GM12874 (cell line): ENCODE data around the gene LRMDA.

Source experiments
- CTCF ChIP-seq: IDR thresholded peaks from 2 replicates; pipeline ENCODE4 v1.5.1; 2011; ENCODE audit warnings: low read depth, mild to moderate bottlenecking, control low read depth, low read length, moderate library complexity; ENCODE audit not compliant: insufficient read depth

Gene LRMDA

GRCh38 chr10:75466001-75466400 lies 34.6 kb downstream of the LRMDA start:
- no peak for TF ChIP-seq CTCF

- no peak for TF ChIP-seq CTCF
Observed at GRCh38 chr10:75466886-75467285, 35.5 kb downstream of the LRMDA start.

GRCh38 chr10:75468612-75469005 lies 37.2 kb downstream of the LRMDA start:
- TF ChIP-seq CTCF, result no peak

- no peak for TF ChIP-seq CTCF
Observed at GRCh38 chr10:75469006-75469616, 37.7 kb downstream of the LRMDA start.

GRCh38 chr10:75470901-75471300 lies 39.5 kb downstream of the LRMDA start:
- no peak for TF ChIP-seq CTCF

- no peak for TF ChIP-seq CTCF
Observed at GRCh38 chr10:75472685-75473084, 41.3 kb downstream of the LRMDA start.

GRCh38 chr10:75474106-75474505 lies 42.7 kb downstream of the LRMDA start:
- TF ChIP-seq CTCF, result no peak
